HCT116 (cell line): ENCODE data around the gene SCYGR7. TPM values are rescaled to one million over a fixed set of nuclear protein-coding genes. Genes with fewer than 3 reads are reported as not detected.

Experiments
- ATAC-seq: fragments of 200-7000 bp; cut with Tn5 transposase; 2 replicates; pipeline ENCODE4 v1.9.1; 2020; ENCODE audit warnings: mild to moderate bottlenecking, moderate library complexity
- BruUV-seq: library from RNA; stranded (reverse); fragments of 400-500 nt; replicated peaks from 2 replicates; lab custom pipeline; 2021; lab: Mats Ljungman, UMichigan
- CTCF ChIA-PET: fragments of 300-600 bp; sonication (Branson Sonifier 250); formaldehyde crosslinking; loops from one replicate; lab custom pipeline; 2021; ENCODE audit warnings: antibody characterized with exemption; lab: Charles Lee
- POLR2A ChIA-PET: fragments of 300-600, 350-600 bp; sonication (Branson Sonifier 250); formaldehyde crosslinking; loops from one replicate; lab custom pipeline; 2021; ENCODE audit warnings: antibody characterized with exemption; lab: Charles Lee
- RAD21 ChIA-PET, 2 experiments: fragments of 300-600 bp; sonication (Branson Sonifier 250); formaldehyde crosslinking; loops; one replicate each; lab custom pipeline; 2023; ENCODE audit warnings: low total read pairs in 2 of 2; ENCODE audit not compliant: uncharacterized antibody in 2 of 2, unreplicated experiment in 2 of 2, low non-redundant PET in 1 of 2; lab: Charles Lee
- DNase-seq: peaks from one replicate; pipeline ENCODE4 v3.0.0-alpha.2; 2010; ENCODE audit warnings: low read depth, low spot score
- H2AFZ ChIP-seq: fragments of 200-600 bp; shearing (Covaris generic), sonication (generic); 2 replicates; pipeline ENCODE4 v1.6.1; 2017; ENCODE audit warnings: low read depth, mixed run types, mixed read lengths, antibody characterized with exemption, low read length; ENCODE audit not compliant: poor library complexity, severe bottlenecking
- H3K27ac ChIP-seq: 2 replicates; pipeline ENCODE4 v1.5.1; 2012; ENCODE audit warnings: low read depth, low read length
- H3K27me3 ChIP-seq: fragments of 200-600 bp; sonication (generic); 2 replicates; pipeline ENCODE4 v1.6.1; 2016; ENCODE audit warnings: mixed run types, low read length, mixed read lengths; ENCODE audit not compliant: insufficient read depth
- H3K36me3 ChIP-seq, 2 experiments: fragments of 200-500 bp in 1 of 2; fragments of 200-600 bp in 1 of 2; sonication (Bioruptor generic) in 1 of 2; sonication (generic) in 1 of 2; 2 replicates each; pipeline versions ENCODE4 v1.5.1 to v1.6.1; 2014 to 2016; ENCODE audit warnings: low read length in 2 of 2, inconsistent platforms in 1 of 2, mixed read lengths in 1 of 2, mixed run types in 1 of 2; ENCODE audit not compliant: insufficient read depth in 2 of 2, control insufficient read depth in 1 of 2
- H3K4me1 ChIP-seq, 2 experiments: fragments of 200-600 bp in 1 of 2; sonication (generic) in 1 of 2; 2 replicates each; pipeline versions ENCODE4 v1.5.1 to v1.6.1; 2012 to 2017; ENCODE audit warnings: low read length in 2 of 2, inconsistent platforms in 1 of 2, mild to moderate bottlenecking in 1 of 2, mixed read lengths in 1 of 2, mixed run types in 1 of 2, moderate library complexity in 1 of 2; ENCODE audit not compliant: insufficient read depth in 2 of 2, control insufficient read depth in 1 of 2
- H3K4me2 ChIP-seq: fragments of 200-600 bp; sonication (generic); 2 replicates; pipeline ENCODE4 v1.6.1; 2017; ENCODE audit warnings: mixed run types, low read length, mixed read lengths
- H3K4me3 ChIP-seq, 2 experiments: fragments of 200-600 bp in 1 of 2; sonication (generic) in 1 of 2; replicated peaks in 1 of 2; 2 replicates each; pipeline ENCODE4 v1.5.1; 2011 to 2016; ENCODE audit warnings: low read length in 2 of 2, control low read depth in 1 of 2, low read depth in 1 of 2, mild to moderate bottlenecking in 1 of 2, mixed read lengths in 1 of 2, mixed run types in 1 of 2
- H3K79me2 ChIP-seq: fragments of 200-600 bp; sonication (generic); 2 replicates; pipeline ENCODE4 v1.6.1; 2017; ENCODE audit warnings: mild to moderate bottlenecking, mixed run types, low read length, moderate library complexity, mixed read lengths; ENCODE audit not compliant: insufficient read depth
- H3K9ac ChIP-seq: fragments of 200-600 bp; sonication (generic); 2 replicates; pipeline ENCODE4 v1.6.1; 2016; ENCODE audit warnings: low read length, mixed read lengths
- H3K9me2 ChIP-seq: fragments of 200-600 bp; sonication (generic), shearing (Covaris generic); 2 replicates; pipeline ENCODE4 v1.6.1; 2017; ENCODE audit warnings: mixed run types, mild to moderate bottlenecking, moderate library complexity; ENCODE audit not compliant: insufficient read depth
- H3K9me3 ChIP-seq, 2 experiments: fragments of 200-500 bp in 1 of 2; fragments of 200-600 bp in 1 of 2; sonication (Bioruptor generic) in 1 of 2; sonication (generic) in 1 of 2; 2 replicates each; pipeline ENCODE4 v1.6.1; 2014 to 2017; ENCODE audit warnings: low read length in 2 of 2, mixed read lengths in 2 of 2, inconsistent platforms in 1 of 2, low read depth in 1 of 2, mild to moderate bottlenecking in 1 of 2, mixed run types in 1 of 2, moderate library complexity in 1 of 2; ENCODE audit not compliant: control insufficient read depth in 1 of 2, insufficient read depth in 1 of 2
- H4K20me1 ChIP-seq: fragments of 200-600 bp; sonication (generic), shearing (Covaris generic); 2 replicates; pipeline ENCODE4 v1.6.1; 2017; ENCODE audit warnings: mixed run types, mild to moderate bottlenecking, moderate library complexity; ENCODE audit not compliant: insufficient read depth
- ATF3 ChIP-seq: IDR thresholded peaks from 2 replicates; pipeline ENCODE4 v1.6.1; 2012
- CBX3 ChIP-seq: IDR thresholded peaks from 2 replicates; pipeline ENCODE4 v1.6.1; 2012; ENCODE audit warnings: low read depth
- CEBPB ChIP-seq: IDR thresholded peaks from 2 replicates; pipeline ENCODE4 v1.6.1; 2012; ENCODE audit warnings: low read depth
- EGR1 ChIP-seq: IDR thresholded peaks from 2 replicates; pipeline ENCODE4 v1.6.1; 2012; ENCODE audit warnings: low read depth
- EZH2phosphoT487 ChIP-seq: fragments of 200-600 bp; IDR thresholded peaks from 2 replicates; pipeline ENCODE4 v1.6.1; 2018; ENCODE audit warnings: antibody characterized with exemption, borderline replicate concordance
- SIN3A ChIP-seq: IDR thresholded peaks from 2 replicates; pipeline ENCODE4 v1.6.1; 2012; ENCODE audit warnings: low read depth
- SP1 ChIP-seq: IDR thresholded peaks from 2 replicates; pipeline ENCODE4 v1.6.1; 2012; ENCODE audit warnings: low read depth
- YY1 ChIP-seq: IDR thresholded peaks from 2 replicates; pipeline ENCODE4 v1.6.1; 2011; ENCODE audit warnings: low read length, low read depth, moderate library complexity, mild to moderate bottlenecking; ENCODE audit not compliant: insufficient replicate concordance; ENCODE audit errors: extremely low read depth
- ZBTB33 ChIP-seq: IDR thresholded peaks from 2 replicates; pipeline ENCODE4 v1.6.1; 2011; ENCODE audit warnings: mild to moderate bottlenecking, low read length, moderate library complexity; ENCODE audit not compliant: insufficient replicate concordance; ENCODE audit errors: extremely low read depth
- intact Hi-C: fragments of 100-400 bp; cut with micrococcal nuclease; formaldehyde crosslinking; loops from 2 replicates; pipeline ENCODE4 v1.10.0; 2022
- total RNA-seq: library from RNA; stranded (reverse); gene quantifications from one replicate; pipeline ENCODE4 v1.2.1, GENCODE V29; 2021; ENCODE audit not compliant: unreplicated experiment
- TF ChIP-seq, protein P1 (sequence below): IDR thresholded peaks from 2 replicates; pipeline ENCODE4 v1.6.1; 2012; ENCODE audit warnings: low read depth

SCYGR7 gene
- total RNA-seq, 1 experiment from 2014 or later: not detected

DNA sequence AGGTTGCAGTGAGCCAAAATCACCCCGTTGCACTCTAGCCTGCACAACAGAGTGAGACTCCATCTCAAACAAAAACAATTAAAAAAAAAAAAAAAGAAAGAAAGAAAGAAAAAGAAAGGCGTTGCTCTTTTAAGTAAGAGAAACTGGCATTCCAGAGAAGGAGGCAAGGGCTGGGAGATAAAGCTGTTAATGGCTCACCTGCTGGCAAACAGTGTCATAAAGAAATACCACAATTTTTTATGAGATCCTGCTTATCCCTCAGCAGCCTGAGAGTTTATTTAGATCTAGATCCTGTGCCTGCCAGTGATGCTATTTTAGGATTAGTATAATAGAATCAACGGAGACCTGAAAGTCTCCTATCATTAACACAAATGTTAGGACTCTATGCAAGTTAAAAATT lies 26.6 kb upstream of the SCYGR7 start (continued):
- TF ChIP-seq ATF3 (no peak), SP1 (no peak), YY1 (no peak), SIN3A (no peak)

DNA sequence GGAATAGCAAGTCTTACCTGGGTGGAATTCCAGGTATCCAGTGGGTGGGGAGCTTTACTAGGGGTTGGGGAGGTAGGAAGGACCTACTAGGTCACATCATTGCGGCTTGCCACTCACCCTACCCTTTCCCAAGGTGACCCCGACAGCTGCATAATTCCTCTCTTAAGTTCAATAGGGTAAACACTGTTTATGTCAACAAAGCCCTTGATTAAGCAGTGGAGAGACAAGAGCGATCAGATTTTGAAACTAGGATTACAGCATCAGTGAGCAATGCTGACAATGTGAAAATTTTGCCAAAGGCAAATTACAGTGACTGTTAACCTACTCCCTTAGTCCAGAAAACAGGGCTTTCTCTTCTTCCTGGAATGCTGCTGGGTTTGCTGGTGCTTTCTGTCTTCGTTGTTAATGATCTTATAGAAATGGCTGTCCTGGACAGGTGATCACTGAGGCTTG lies 24.8 kb upstream of the SCYGR7 start:
- no peak overlapping the region for H3K9ac ChIP-seq
- H3K9me3 ChIP-seq: no peaks in the 10 kb centered on the region
- TF ChIP-seq YY1: no peak
- no peak for TF ChIP-seq ZBTB33
- no peak for TF ChIP-seq CBX3
- TF ChIP-seq SIN3A: no peak
- TF ChIP-seq CEBPB: no peak
- TF ChIP-seq SP1: no peak
- TF ChIP-seq ATF3: no peak
- no peak for TF ChIP-seq EZH2phosphoT487
- no peak for TF ChIP-seq EGR1
- TF ChIP-seq, protein P1, sequence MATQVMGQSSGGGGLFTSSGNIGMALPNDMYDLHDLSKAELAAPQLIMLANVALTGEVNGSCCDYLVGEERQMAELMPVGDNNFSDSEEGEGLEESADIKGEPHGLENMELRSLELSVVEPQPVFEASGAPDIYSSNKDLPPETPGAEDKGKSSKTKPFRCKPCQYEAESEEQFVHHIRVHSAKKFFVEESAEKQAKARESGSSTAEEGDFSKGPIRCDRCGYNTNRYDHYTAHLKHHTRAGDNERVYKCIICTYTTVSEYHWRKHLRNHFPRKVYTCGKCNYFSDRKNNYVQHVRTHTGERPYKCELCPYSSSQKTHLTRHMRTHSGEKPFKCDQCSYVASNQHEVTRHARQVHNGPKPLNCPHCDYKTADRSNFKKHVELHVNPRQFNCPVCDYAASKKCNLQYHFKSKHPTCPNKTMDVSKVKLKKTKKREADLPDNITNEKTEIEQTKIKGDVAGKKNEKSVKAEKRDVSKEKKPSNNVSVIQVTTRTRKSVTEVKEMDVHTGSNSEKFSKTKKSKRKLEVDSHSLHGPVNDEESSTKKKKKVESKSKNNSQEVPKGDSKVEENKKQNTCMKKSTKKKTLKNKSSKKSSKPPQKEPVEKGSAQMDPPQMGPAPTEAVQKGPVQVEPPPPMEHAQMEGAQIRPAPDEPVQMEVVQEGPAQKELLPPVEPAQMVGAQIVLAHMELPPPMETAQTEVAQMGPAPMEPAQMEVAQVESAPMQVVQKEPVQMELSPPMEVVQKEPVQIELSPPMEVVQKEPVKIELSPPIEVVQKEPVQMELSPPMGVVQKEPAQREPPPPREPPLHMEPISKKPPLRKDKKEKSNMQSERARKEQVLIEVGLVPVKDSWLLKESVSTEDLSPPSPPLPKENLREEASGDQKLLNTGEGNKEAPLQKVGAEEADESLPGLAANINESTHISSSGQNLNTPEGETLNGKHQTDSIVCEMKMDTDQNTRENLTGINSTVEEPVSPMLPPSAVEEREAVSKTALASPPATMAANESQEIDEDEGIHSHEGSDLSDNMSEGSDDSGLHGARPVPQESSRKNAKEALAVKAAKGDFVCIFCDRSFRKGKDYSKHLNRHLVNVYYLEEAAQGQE: no peak
- RAD21 ChIA-PET: no interaction called here
- H3K79me2 ChIP-seq: no peaks in the 10 kb centered on the region
- H3K9me2 ChIP-seq: no peaks in the 10 kb centered on the region
- H3K4me1 ChIP-seq: no peaks in the 10 kb centered on the region
- POLR2A ChIA-PET: no interaction called here
- H3K27ac ChIP-seq: no peak overlapping the region
- H3K4me3 ChIP-seq: no peak overlapping the region
- DNase-seq (no peak), ATAC-seq (no peak)
- H2AFZ ChIP-seq: no peak overlapping the region
- CTCF ChIA-PET: no interaction called here
- H3K4me2 ChIP-seq: no peak overlapping the region
- H3K27me3 ChIP-seq: no peaks in the 10 kb centered on the region
- H3K36me3 ChIP-seq: no peaks in the 10 kb centered on the region
- intact Hi-C loops: no loop called here
- no peaks in the 10 kb centered on the region for H4K20me1 ChIP-seq
- BruUV-seq: no TSS peak
